SK-N-SH treated with all-trans-retinoic acid at 6 μM for 48 hours (cell line): ENCODE measurements around the gene LMAN2.

Experiments used
- ATAC-seq: fragments of 200-7000 bp; cut with Tn5 transposase; 3 replicates; pipeline ENCODE4 v1.9.1; 2020; ENCODE audit warnings: mild to moderate bottlenecking, moderate library complexity
- ARNTL ChIP-seq: fragments of 450-650 bp; formaldehyde crosslinking; IDR thresholded peaks from 2 replicates; pipeline ENCODE4 v1.5.0; 2020; ENCODE audit warnings: low read depth, mild to moderate bottlenecking, moderate library complexity, borderline replicate concordance
- BACH2 ChIP-seq: fragments of 250-450 bp; sonication (Bioruptor Pico); IDR thresholded peaks from 2 replicates; pipeline ENCODE4 v1.9.0; 2021; ENCODE audit warnings: mild to moderate bottlenecking, borderline replicate concordance
- CREB5 ChIP-seq: fragments of 250-450 bp; sonication (Bioruptor Pico); IDR thresholded peaks from 2 replicates; pipeline ENCODE4 v1.5.1; 2020; ENCODE audit warnings: low read depth, mild to moderate bottlenecking, moderate library complexity
- ESRRG ChIP-seq: fragments of 250-450 bp; sonication (Bioruptor Pico); IDR thresholded peaks from 2 replicates; pipeline ENCODE4 v1.6.1; 2021; ENCODE audit warnings: mild to moderate bottlenecking
- GLIS3 ChIP-seq: fragments of 250-450 bp; sonication (Bioruptor Pico); IDR thresholded peaks from 2 replicates; pipeline ENCODE4 v1.5.0; 2020; ENCODE audit warnings: mild to moderate bottlenecking, moderate library complexity
- OSR1 ChIP-seq: fragments of 250-450 bp; sonication (Bioruptor Pico); IDR thresholded peaks from 2 replicates; pipeline ENCODE4 v1.8.0; 2022; ENCODE audit warnings: moderate library complexity, mild to moderate bottlenecking, inconsistent platforms
- PATZ1 ChIP-seq: fragments of 250-450 bp; sonication (Bioruptor Pico); IDR thresholded peaks from 2 replicates; pipeline ENCODE4 v1.8.0; 2020; ENCODE audit warnings: mild to moderate bottlenecking, moderate library complexity, borderline replicate concordance
- POU6F1 ChIP-seq: fragments of 250-450 bp; sonication (Bioruptor Pico); IDR thresholded peaks from 2 replicates; pipeline ENCODE4 v1.8.0; 2021; ENCODE audit warnings: low read depth, mild to moderate bottlenecking, moderate library complexity, borderline replicate concordance
- PPARA ChIP-seq: fragments of 250-450 bp; sonication (Bioruptor Pico); IDR thresholded peaks from 2 replicates; pipeline ENCODE4 v1.5.0; 2020; ENCODE audit warnings: mild to moderate bottlenecking, borderline replicate concordance
- RARB ChIP-seq: fragments of 250-450 bp; sonication (Bioruptor Pico); IDR thresholded peaks from 2 replicates; pipeline ENCODE4 v1.8.0; 2021; ENCODE audit warnings: mild to moderate bottlenecking, moderate library complexity
- SNAI2 ChIP-seq: fragments of 250-450 bp; sonication (Bioruptor Pico); IDR thresholded peaks from 2 replicates; pipeline ENCODE4 v1.5.0; 2020; ENCODE audit warnings: mild to moderate bottlenecking, moderate library complexity
- TCF4 ChIP-seq: fragments of 250-450 bp; sonication (Bioruptor Pico); IDR thresholded peaks from 2 replicates; pipeline ENCODE4 v1.8.0; 2021; ENCODE audit warnings: mild to moderate bottlenecking, moderate library complexity, borderline replicate concordance
- TOX ChIP-seq: fragments of 250-450 bp; sonication (Bioruptor Pico); IDR thresholded peaks from 2 replicates; pipeline ENCODE4 v1.8.0; 2021; ENCODE audit warnings: mild to moderate bottlenecking, moderate library complexity, borderline replicate concordance
- TSHZ2 ChIP-seq: fragments of 250-450 bp; sonication (Bioruptor Pico); IDR thresholded peaks from 2 replicates; pipeline ENCODE4 v1.5.0; 2020; ENCODE audit warnings: mild to moderate bottlenecking, moderate library complexity
- ZC3H10 ChIP-seq: fragments of 250-450 bp; sonication (Bioruptor Pico); IDR thresholded peaks from 2 replicates; pipeline ENCODE4 v1.5.1; 2021; ENCODE audit warnings: mild to moderate bottlenecking, moderate library complexity
- ZFP3 ChIP-seq: fragments of 250-450 bp; sonication (Bioruptor Pico); IDR thresholded peaks from 2 replicates; pipeline ENCODE4 v1.5.0; 2020; ENCODE audit warnings: mild to moderate bottlenecking, moderate library complexity
- ZFP30 ChIP-seq: fragments of 450-650 bp; formaldehyde crosslinking; IDR thresholded peaks from 2 replicates; pipeline ENCODE4 v1.5.0; 2022; ENCODE audit warnings: mild to moderate bottlenecking, moderate library complexity
- ZNF565 ChIP-seq: fragments of 450-650 bp; formaldehyde crosslinking; conservative IDR thresholded peaks from 2 replicates; pipeline ENCODE4 v1.5.0; 2020; ENCODE audit warnings: low read depth, mild to moderate bottlenecking, moderate library complexity
- ZNF70 ChIP-seq: fragments of 450-650 bp; formaldehyde crosslinking; IDR thresholded peaks from 2 replicates; pipeline ENCODE4 v1.5.0; 2020; ENCODE audit warnings: mild to moderate bottlenecking, moderate library complexity
- ZNF8 ChIP-seq: fragments of 450-650 bp; formaldehyde crosslinking; IDR thresholded peaks from 2 replicates; pipeline ENCODE4 v1.5.0; 2020; ENCODE audit warnings: mild to moderate bottlenecking, moderate library complexity

The LMAN2 gene

GRCh38 chr5:177304392-177305119 lies 46.9 kb downstream of the LMAN2 start (continued):
- TF ChIP-seq ZNF565 (CRISPR knock-in tag), result no peak
- TF ChIP-seq, all 23 proteins: peak for 0

GRCh38 chr5:177303925-177304391 lies 47.5 kb downstream of the LMAN2 start:
- TF ChIP-seq TSHZ2 (CRISPR knock-in tag) (no peak), TOX (CRISPR knock-in tag) (no peak), RARB (CRISPR knock-in tag) (no peak), ARNTL (CRISPR knock-in tag) (no peak), CREB5 (CRISPR knock-in tag) (no peak), ZC3H10 (CRISPR knock-in tag) (no peak), TCF4 (CRISPR knock-in tag) (no peak), ESRRG (no peak), GLIS3 (CRISPR knock-in tag) (no peak), SNAI2 (CRISPR knock-in tag) (no peak), ZNF8 (no peak), ZFP30 (CRISPR knock-in tag) (no peak)
- ATAC-seq, result no peak

- TF ChIP-seq GLIS3 (CRISPR knock-in tag) (no peak), ZFP3 (CRISPR knock-in tag) (no peak), ZNF565 (CRISPR knock-in tag) (no peak), ARNTL (CRISPR knock-in tag) (no peak), ZNF70 (CRISPR knock-in tag) (no peak), SNAI2 (CRISPR knock-in tag) (no peak), PATZ1 (CRISPR knock-in tag) (no peak), PPARA (no peak), TSHZ2 (CRISPR knock-in tag) (no peak), ZNF8 (no peak), OSR1 (CRISPR knock-in tag) (no peak), BACH2 (CRISPR knock-in tag) (no peak), TCF4 (CRISPR knock-in tag) (no peak), POU6F1 (CRISPR knock-in tag) (no peak), RARB (CRISPR knock-in tag) (no peak)
- peak; percentile 74 for ATAC-seq
Observed at GRCh38 chr5:177303121-177303924, 48.1 kb downstream of the LMAN2 start, which contains the start of the genes PRELID1 and RAB24. TSS of gene PRELID1 (plus strand) at chr5:177303799. CDS start at chr5:177303986, 187 bp downstream. TSS of gene RAB24 (minus strand) at chr5:177303719. CDS start at chr5:177303288, 431 bp downstream.
